Right atrium auricular region (tissue), 2 donors: ENCODE data around the gene PGM2. TPM values are rescaled to one million over a fixed set of nuclear protein-coding genes. Genes with fewer than 3 reads are reported as not detected.

Experiments used
- DNase-seq: peaks from one replicate; pipeline ENCODE4 v3.0.0-alpha.2; 2019; ENCODE audit warnings: low spot score
- H3K27ac ChIP-seq, 2 donors: fragments of 200-600 bp; sonication (generic); 1 replicate in 1 of 2; 2 replicates in 1 of 2; pipeline ENCODE4 v1.5.1; 2016 to 2019
- H3K27me3 ChIP-seq, 2 donors: fragments of 200-600 bp; sonication (generic); one replicate each; pipeline versions ENCODE4 v1.5.1 to v1.6.0; 2017 to 2019
- H3K36me3 ChIP-seq: fragments of 200-600 bp; sonication (generic); one replicate; pipeline ENCODE4 v1.5.1; 2016
- H3K4me1 ChIP-seq, 2 donors: fragments of 200-600 bp; sonication (generic); one replicate each; pipeline versions ENCODE4 v1.5.1 to v1.6.0; 2017 to 2019
- H3K4me3 ChIP-seq, 2 donors: fragments of 200-600 bp; sonication (generic); 1 replicate in 1 of 2; 2 replicates in 1 of 2; pipeline ENCODE4 v1.5.1; 2017 to 2019; ENCODE audit warnings: mild to moderate bottlenecking in 1 of 2, moderate library complexity in 1 of 2
- H3K9me3 ChIP-seq, 2 donors: fragments of 200-600 bp; sonication (generic); one replicate each; pipeline ENCODE4 v1.5.1; 2019
- CTCF ChIP-seq, 2 donors: fragments of 200-600 bp; sonication (generic); IDR thresholded peaks; one replicate each; pipeline ENCODE4 v1.5.1; 2019; ENCODE audit warnings: antibody characterized with exemption in 2 of 2
- total RNA-seq, 2 donors: library from RNA; depleted of rRNA; stranded (reverse); fragments of >200 nt; gene quantifications; one replicate each; pipeline ENCODE4 v1.1.0, GENCODE V29; 2016

Gene PGM2
- total RNA-seq, 2 donors from 2014 or later: 10.7 to 11.7 TPM

GRCh38 chr4:37797923-37798322 lies 28.6 kb upstream of the PGM2 start:
- no peaks in the 10 kb centered on the region for H3K27me3 ChIP-seq
- H3K4me1 ChIP-seq: no peaks in the 10 kb centered on the region
- H3K27ac ChIP-seq: no peak overlapping the region
- DNase-seq: no peak
- H3K36me3 ChIP-seq: no peaks in the 10 kb centered on the region
- H3K4me3 ChIP-seq: no peak overlapping the region
- no peaks in the 10 kb centered on the region for H3K9me3 ChIP-seq
- no peak for TF ChIP-seq CTCF (IDR thresholded peaks at IDR 0.05)

- Histone ChIP-seq H3K9me3 (no peaks in the 10 kb centered on the region), H3K4me1 (no peaks in the 10 kb centered on the region), H3K4me3 (no peak overlapping the region), H3K27me3 (no peaks in the 10 kb centered on the region), H3K27ac (no peak overlapping the region), H3K36me3 (no peaks in the 10 kb centered on the region)
- DNase-seq: no peak
- TF ChIP-seq CTCF (IDR thresholded peaks at IDR 0.05): no peak
Measured at GRCh38 chr4:37798616-37799015, 27.9 kb upstream of the PGM2 start.

GRCh38 chr4:37799941-37800554 lies 26.4 kb upstream of the PGM2 start:
- TF ChIP-seq CTCF (IDR thresholded peaks at IDR 0.05): no peak
- Histone ChIP-seq H3K27me3 (no peaks in the 10 kb centered on the region), H3K4me1 (no peaks in the 10 kb centered on the region), H3K9me3 (no peaks in the 10 kb centered on the region), H3K27ac (no peak overlapping the region), H3K4me3 (no peak overlapping the region), H3K36me3 (no peaks in the 10 kb centered on the region)
- no peak for DNase-seq

DNA sequence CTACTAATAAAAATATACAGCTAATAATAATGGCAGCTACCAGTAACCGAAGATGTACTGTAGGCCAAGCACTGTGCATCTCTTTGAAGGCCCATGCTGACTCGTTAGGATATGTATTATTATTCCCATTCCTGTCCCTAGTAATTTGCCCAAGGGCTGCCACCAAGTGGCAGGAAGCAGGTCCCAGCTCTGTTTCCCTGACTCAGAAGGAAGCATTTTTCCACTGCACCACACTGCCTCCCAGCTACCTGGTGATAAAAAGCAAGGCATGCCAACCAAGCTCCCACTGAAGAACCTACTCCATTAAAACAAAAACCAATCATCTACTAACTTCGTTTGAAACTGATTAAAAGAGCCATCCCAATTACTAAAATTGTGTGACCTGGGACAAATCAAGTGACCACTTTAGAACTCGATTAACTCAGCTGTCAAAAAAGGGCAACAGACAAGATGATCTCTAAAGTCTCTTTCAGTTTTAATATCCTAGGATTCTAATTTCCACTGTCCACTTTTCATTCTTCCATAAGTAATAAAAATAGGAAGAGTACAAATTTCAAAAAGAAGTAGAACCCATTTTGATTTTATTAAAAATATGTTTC lies 24.3 kb upstream of the PGM2 start:
- Histone ChIP-seq H3K9me3 (no peaks in the 10 kb centered on the region), H3K27ac (no peak overlapping the region), H3K36me3 (no peaks in the 10 kb centered on the region), H3K4me3 (no peak overlapping the region), H3K27me3 (no peaks in the 10 kb centered on the region), H3K4me1 (no peaks in the 10 kb centered on the region)
- TF ChIP-seq CTCF (IDR thresholded peaks at IDR 0.05): peak in 1 of 2 donors; percentile 78
- no peak for DNase-seq

GRCh38 chr4:37803348-37803973 lies 23.0 kb upstream of the PGM2 start:
- Histone ChIP-seq H3K27ac (no peak overlapping the region), H3K36me3 (no peaks in the 10 kb centered on the region), H3K9me3 (no peaks in the 10 kb centered on the region), H3K27me3 (no peaks in the 10 kb centered on the region), H3K4me1 (no peaks in the 10 kb centered on the region), H3K4me3 (no peak overlapping the region)
- peak; percentile 65 to 71 for TF ChIP-seq CTCF (IDR thresholded peaks at IDR 0.05)
- no peak for DNase-seq
